H1 (cell line): ENCODE data around the gene MAP4. TPM values are rescaled to one million over a fixed set of nuclear protein-coding genes. Genes with fewer than 3 reads are reported as not detected.
A peak's percentile ranks its signal among the peaks of the same experiment; 100 is the strongest.

Source experiments
- microRNA counts: library from miRNA; unstranded; fragments of <30 nt; microRNA quantifications from one replicate; lab custom pipeline; 2015
- microRNA-seq, 2 experiments: library from miRNA; unstranded; fragments of <30 nt; microRNA quantifications; one replicate each; pipeline versions ENCODE4 to v1.2.0, GENCODE V29; 2016 to 2020; ENCODE audit warnings: borderline microRNAs expressed in 2 of 2, borderline number of aligned reads in 2 of 2, borderline replicate concordance in 1 of 2
- polyA plus RNA-seq, 7 experiments: library from polyadenylated mRNA; depleted of rRNA in 3 of 7; stranded (reverse) in 5 of 7; unstranded in 2 of 7; fragments of >200 nt in 5 of 7; fragments of 200-250 nt in 2 of 7; gene quantifications; 1 replicate in 5 of 7; 2 replicates in 1 of 7; 4 replicates in 1 of 7; pipeline versions ENCODE4 v1.2.1 to v1.2.3, GENCODE V29; 2011 to 2013; ENCODE audit warnings: missing spikeins in 2 of 7, mixed read lengths in 2 of 7
- small RNA-seq: library from polyadenylated mRNA; stranded (forward); fragments of <200 nt; extraction: miRNeasy Mini kit (QIAGEN cat#:217004); gene quantifications from one replicate; pipeline ENCODE3, GENCODE V24; 2013; ENCODE audit not compliant: insufficient read depth
- total RNA-seq: library from RNA; stranded (reverse); fragmentation: NEBNext Ultra II Directional; extraction: Animal tissue kit (Norgen Biotek cat#: 25700); gene quantifications from 2 replicates; pipeline ENCODE4 v1.2.1, GENCODE V29; 2021

The MAP4 gene
- total and polyA plus RNA-seq, 2 of the 8 experiments (the other 6 are each of a cell fraction or from before 2014, with no cell fraction given): 67.0 to 179 TPM

MicroRNA genes within 50 kb of the gene (microRNA counts, 767-probe panel; counts per million panel counts)
- microRNA hsa-miR-1226-3p (lab: Ali Mortazavi, UCI): 879 counts per million, percentile 95 among the panel's probes with 10 or more counts

Small RNA genes lying within 50 kb of the gene (microRNA-seq; reads per million reads assigned to microRNA genes)
- gene MIR1226: 9.9 to 12.4 reads per million in 2 experiments

Small RNA genes lying within 50 kb of the gene (small RNA-seq; reads per million reads assigned to genes)
- gene AC124916.2 (not detected), gene MIR1226 (7.5 reads per million, percentile 75 among the genes with 10 or more reads in this experiment), gene RF00019 (not detected), gene RF02271 (not detected)

Other genes with a start within 250 kb of the MAP4 start
- gene SMARCC1, start 234.5 kb downstream of the MAP4 start, total RNA-seq: 312 and 335 TPM in 2 replicates
- 57.9 and 64.1 TPM in 2 replicates for gene SMARCC1, start 234.5 kb downstream of the MAP4 start, polyA plus RNA-seq (2011; rRNA removed)
- 97.7 and 97.9 TPM in 2 replicates for gene DHX30, start 213.3 kb downstream of the MAP4 start, total RNA-seq
- gene DHX30, start 213.3 kb downstream of the MAP4 start, polyA plus RNA-seq (2011; rRNA removed): 82.4 and 112 TPM in 2 replicates
- gene CDC25A, start 172.0 kb upstream of the MAP4 start, total RNA-seq: 62.1 and 65.0 TPM in 2 replicates
- 20.7 and 22.2 TPM in 2 replicates for gene CDC25A, start 172.0 kb upstream of the MAP4 start, polyA plus RNA-seq (2011; rRNA removed)
- not detected in 2 replicates for gene CAMP, start 207.1 kb upstream of the MAP4 start, total RNA-seq
- not detected in 2 replicates for gene CAMP, start 207.1 kb upstream of the MAP4 start, polyA plus RNA-seq (2011; rRNA removed)
- 106 and 113 TPM in 2 replicates for gene ZNF589, start 224.7 kb upstream of the MAP4 start, total RNA-seq
- gene ZNF589, start 224.7 kb upstream of the MAP4 start, polyA plus RNA-seq (2011; rRNA removed): 64.7 and 65.6 TPM in 2 replicates